Fibroblast of lung (primary cell): ENCODE measurements around the gene FRMD1. TPM values are rescaled to one million over a fixed set of nuclear protein-coding genes. Genes with fewer than 3 reads are reported as not detected.

Source experiments
- DNase-seq, 2 donors: peaks; one replicate each; pipeline versions ENCODE4 v3.0.0 to v3.0.0-alpha.2; 2010; ENCODE audit warnings: low read depth in 2 of 2
- H2AFZ ChIP-seq: 2 replicates; pipeline ENCODE4 v1.5.1; 2012; ENCODE audit warnings: low read length, control low read depth, inconsistent platforms
- H3K27ac ChIP-seq: 2 replicates; pipeline ENCODE4 v1.5.1; 2011; ENCODE audit warnings: low read length, control low read depth; ENCODE audit not compliant: insufficient read depth
- H3K27me3 ChIP-seq: 2 replicates; pipeline ENCODE4 v1.5.1; 2011; ENCODE audit warnings: mild to moderate bottlenecking, low read length; ENCODE audit not compliant: control insufficient read depth, insufficient read depth
- H3K36me3 ChIP-seq: 2 replicates; pipeline ENCODE4 v1.5.1; 2011; ENCODE audit warnings: low read length; ENCODE audit not compliant: control insufficient read depth, insufficient read depth
- H3K4me1 ChIP-seq: 2 replicates; pipeline ENCODE4 v1.5.1; 2011; ENCODE audit warnings: low read length; ENCODE audit not compliant: control insufficient read depth, insufficient read depth; ENCODE audit errors: extremely low read depth
- H3K4me2 ChIP-seq: 2 replicates; pipeline ENCODE4 v1.5.1; 2011; ENCODE audit warnings: low read length, control low read depth; ENCODE audit not compliant: insufficient read depth; ENCODE audit errors: extremely low read depth
- H3K4me3 ChIP-seq, 4 experiments: fragments of 200-600 bp in 1 of 4; sonication (generic) in 1 of 4; replicated peaks in 1 of 4; 2 replicates each; pipeline ENCODE4 v1.5.1; 2011 to 2016; ENCODE audit warnings: low read length in 4 of 4, low read depth in 3 of 4, mild to moderate bottlenecking in 3 of 4, control low read depth in 2 of 4, inconsistent platforms in 1 of 4, mixed read lengths in 1 of 4; ENCODE audit not compliant: insufficient read depth in 1 of 4; ENCODE audit errors: control extremely low read depth in 1 of 4
- H3K79me2 ChIP-seq: 2 replicates; pipeline ENCODE4 v1.5.1; 2012; ENCODE audit warnings: mild to moderate bottlenecking, low read length, inconsistent platforms; ENCODE audit not compliant: control insufficient read depth, insufficient read depth
- H3K9ac ChIP-seq: 2 replicates; pipeline ENCODE4 v1.5.1; 2011; ENCODE audit warnings: mild to moderate bottlenecking, low read length, control low read depth; ENCODE audit not compliant: insufficient read depth
- H3K9me3 ChIP-seq: 2 replicates; pipeline ENCODE4 v1.5.1; 2012; ENCODE audit warnings: low read depth, low read length; ENCODE audit not compliant: control insufficient read depth, insufficient read depth
- H4K20me1 ChIP-seq: 2 replicates; pipeline ENCODE4 v1.5.1; 2011; ENCODE audit warnings: low read length; ENCODE audit not compliant: control insufficient read depth, insufficient read depth; ENCODE audit errors: extremely low read depth
- EZH2 ChIP-seq: IDR thresholded peaks from 2 replicates; pipeline ENCODE4 v1.5.1; 2012; ENCODE audit warnings: low read length, control low read depth, mild to moderate bottlenecking; ENCODE audit errors: missing control alignments
- polyA plus RNA-seq, 2 donors: library from polyadenylated mRNA; depleted of rRNA in 1 of 2; stranded (reverse) in 1 of 2; unstranded in 1 of 2; fragments of >200 nt; gene quantifications; 2 replicates each; pipeline ENCODE4 v1.2.1, GENCODE V29; 2011 to 2012; ENCODE audit warnings: missing spikeins in 1 of 2
- total RNA-seq: library from RNA; depleted of rRNA; stranded (reverse); fragments of >200 nt; gene quantifications from 2 replicates; pipeline ENCODE4 v1.2.1, GENCODE V29; 2014
- TF ChIP-seq, protein P1 (sequence below), 2 donors: IDR thresholded peaks in 1 of 2; conservative IDR thresholded peaks in 1 of 2; 1 replicate in 1 of 2; 2 replicates in 1 of 2; pipeline ENCODE4 v1.5.1; 2011 to 2012; ENCODE audit warnings: low read length in 2 of 2, control low read depth in 1 of 2, inconsistent platforms in 1 of 2, low read depth in 1 of 2, mild to moderate bottlenecking in 1 of 2

FRMD1 gene
- total and polyA plus RNA-seq, 2 donors (not counting 1 experiment from before 2014, with no cell fraction given), result not detected

GRCh38 chr6:168109171-168109570 lies 30.2 kb upstream of the FRMD1 start:
- H3K4me3 ChIP-seq, result no peak overlapping the region
- TF ChIP-seq EZH2, result no peak
- TF ChIP-seq, protein P1, sequence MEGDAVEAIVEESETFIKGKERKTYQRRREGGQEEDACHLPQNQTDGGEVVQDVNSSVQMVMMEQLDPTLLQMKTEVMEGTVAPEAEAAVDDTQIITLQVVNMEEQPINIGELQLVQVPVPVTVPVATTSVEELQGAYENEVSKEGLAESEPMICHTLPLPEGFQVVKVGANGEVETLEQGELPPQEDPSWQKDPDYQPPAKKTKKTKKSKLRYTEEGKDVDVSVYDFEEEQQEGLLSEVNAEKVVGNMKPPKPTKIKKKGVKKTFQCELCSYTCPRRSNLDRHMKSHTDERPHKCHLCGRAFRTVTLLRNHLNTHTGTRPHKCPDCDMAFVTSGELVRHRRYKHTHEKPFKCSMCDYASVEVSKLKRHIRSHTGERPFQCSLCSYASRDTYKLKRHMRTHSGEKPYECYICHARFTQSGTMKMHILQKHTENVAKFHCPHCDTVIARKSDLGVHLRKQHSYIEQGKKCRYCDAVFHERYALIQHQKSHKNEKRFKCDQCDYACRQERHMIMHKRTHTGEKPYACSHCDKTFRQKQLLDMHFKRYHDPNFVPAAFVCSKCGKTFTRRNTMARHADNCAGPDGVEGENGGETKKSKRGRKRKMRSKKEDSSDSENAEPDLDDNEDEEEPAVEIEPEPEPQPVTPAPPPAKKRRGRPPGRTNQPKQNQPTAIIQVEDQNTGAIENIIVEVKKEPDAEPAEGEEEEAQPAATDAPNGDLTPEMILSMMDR (conservative IDR thresholded peaks at IDR 0.05 in 1 of 2, IDR thresholded peaks at IDR 0.05 in 1 of 2; ENCODE audit: low read depth in 1 of 2, low read length in 2 of 2), result no peak
- H2AFZ ChIP-seq, result no peak overlapping the region
- H3K9me3 ChIP-seq, result no peaks in the 10 kb centered on the region
- no peak for DNase-seq
- no peaks in the 10 kb centered on the region for H4K20me1 ChIP-seq
- no peaks in the 10 kb centered on the region for H3K27me3 ChIP-seq
- no peaks in the 10 kb centered on the region for H3K4me1 ChIP-seq
- no peak overlapping the region for H3K9ac ChIP-seq
- H3K36me3 ChIP-seq, result no peaks in the 10 kb centered on the region
- H3K79me2 ChIP-seq, result no peaks in the 10 kb centered on the region
- no peak overlapping the region for H3K27ac ChIP-seq
- no peak overlapping the region for H3K4me2 ChIP-seq

GRCh38 chr6:168107191-168107983 lies 28.4 kb upstream of the FRMD1 start:
- Histone ChIP-seq H3K36me3 (no peaks in the 10 kb centered on the region), H3K4me2 (no peak overlapping the region)
- TF ChIP-seq, protein P1 (conservative IDR thresholded peaks at IDR 0.05 in 1 of 2, IDR thresholded peaks at IDR 0.05 in 1 of 2; ENCODE audit: low read depth in 1 of 2, low read length in 2 of 2), result no peak
- no peak for TF ChIP-seq EZH2

DNA sequence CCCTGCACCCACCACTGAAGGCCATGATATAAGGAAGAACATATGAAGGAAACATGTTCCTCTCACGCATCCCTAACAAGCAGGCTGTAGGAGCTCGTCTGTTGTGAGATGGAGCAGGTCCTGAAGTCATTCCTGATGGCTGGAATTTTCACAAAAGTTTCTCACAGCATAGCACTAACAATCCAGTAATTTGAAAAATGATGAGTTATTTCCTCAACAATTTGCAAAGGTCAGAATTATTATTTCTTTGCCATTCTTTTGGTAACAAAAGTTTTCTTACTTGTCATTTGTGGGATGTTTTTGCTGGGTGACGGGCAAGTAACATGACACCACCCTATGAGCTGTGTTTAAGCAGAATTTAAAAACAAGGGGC lies 27.6 kb upstream of the FRMD1 start:
- TF ChIP-seq EZH2, result no peak
- no peaks in the 10 kb centered on the region for H4K20me1 ChIP-seq
- H3K27ac ChIP-seq, result no peak overlapping the region
- H3K4me2 ChIP-seq, result no peak overlapping the region
- H3K4me1 ChIP-seq, result no peaks in the 10 kb centered on the region
- no peak overlapping the region for H2AFZ ChIP-seq
- H3K27me3 ChIP-seq, result no peaks in the 10 kb centered on the region
- H3K79me2 ChIP-seq, result no peaks in the 10 kb centered on the region
- no peaks in the 10 kb centered on the region for H3K9me3 ChIP-seq
- no peaks in the 10 kb centered on the region for H3K36me3 ChIP-seq
- H3K9ac ChIP-seq, result no peak overlapping the region
- peak in 1 of 2 donors; percentile 29 for DNase-seq
- H3K4me3 ChIP-seq, result no peak overlapping the region

More at GRCh38 chr6:168107191-168107983, 28.4 kb upstream of the FRMD1 start:
- no peak overlapping the region for H3K4me3 ChIP-seq
- no peaks in the 10 kb centered on the region for H4K20me1 ChIP-seq
- peak in 1 of 2 donors; percentile 4 for DNase-seq
- no peak overlapping the region for H2AFZ ChIP-seq
- no peaks in the 10 kb centered on the region for H3K9me3 ChIP-seq
- no peaks in the 10 kb centered on the region for H3K27me3 ChIP-seq
- H3K27ac ChIP-seq, result no peak overlapping the region
- no peaks in the 10 kb centered on the region for H3K4me1 ChIP-seq
- H3K79me2 ChIP-seq, result no peaks in the 10 kb centered on the region
- H3K9ac ChIP-seq, result no peak overlapping the region
